Sigmoid colon (tissue), 7 donors: ENCODE results near the gene EFNA5. TPM values are rescaled to one million over a fixed set of nuclear protein-coding genes. Genes with fewer than 3 reads are reported as not detected.

Experiments used
- DNase-seq: peaks from one replicate; pipeline ENCODE4 v3.0.0-alpha.2; 2019
- H3K27ac ChIP-seq, 4 donors: fragments of 200-600 bp; sonication (generic); one replicate each; pipeline ENCODE4 v1.5.1; 2016 to 2019; ENCODE audit warnings: mild to moderate bottlenecking in 1 of 4
- H3K27me3 ChIP-seq, 3 donors: fragments of 200-600 bp; sonication (generic); one replicate each; pipeline ENCODE4 v1.5.1; 2019; ENCODE audit warnings: mild to moderate bottlenecking in 1 of 3
- H3K36me3 ChIP-seq, 4 donors: fragments of 200-600 bp; sonication (generic); one replicate each; pipeline ENCODE4 v1.5.1; 2016 to 2019
- H3K4me1 ChIP-seq, 4 donors: fragments of 200-600 bp; sonication (generic); one replicate each; pipeline ENCODE4 v1.5.1; 2017 to 2019
- H3K4me3 ChIP-seq, 4 donors: fragments of 200-600 bp; sonication (generic); one replicate each; pipeline ENCODE4 v1.5.1; 2017 to 2019; ENCODE audit warnings: mild to moderate bottlenecking in 2 of 4, moderate library complexity in 1 of 4
- H3K9me3 ChIP-seq, 4 donors: fragments of 200-600 bp in 3 of 4; sonication (generic) in 3 of 4; one replicate each; pipeline versions ENCODE4 v1.5.1 to v1.6.1; 2013 to 2019
- EP300 ChIP-seq, 4 donors: sonication (generic); formaldehyde crosslinking; IDR thresholded peaks; one replicate each; pipeline ENCODE4 v1.6.1; 2017; ENCODE audit warnings: antibody characterized with exemption in 4 of 4
- POLR2A ChIP-seq, 2 donors: fragments of 450-650 bp; IDR thresholded peaks; one replicate each; pipeline ENCODE4 v1.6.1; 2016; ENCODE audit warnings: antibody characterized with exemption in 2 of 2, mild to moderate bottlenecking in 2 of 2, moderate library complexity in 2 of 2
- POLR2AphosphoS5 ChIP-seq, 4 donors: sonication (generic); formaldehyde crosslinking; IDR thresholded peaks; one replicate each; pipeline ENCODE4 v1.6.1; 2017; ENCODE audit warnings: antibody characterized with exemption in 4 of 4
- WGBS, 2 donors: extraction: QIAGEN DNeasy Blood & Tissue Kit; methylation state at CpG; one replicate each; pipeline ENCODE4 v1.1.7; 2013; 5-methylcytosine and 5-hydroxymethylcytosine counted together
- intact Hi-C: fragments of 100-400 bp; cut with DNase I; formaldehyde crosslinking; loops from one replicate; pipeline ENCODE4 v1.15.1; 2023
- polyA plus RNA-seq, 3 donors: library from polyadenylated mRNA; stranded (reverse); fragments of 200-250 nt; gene quantifications; one replicate each; pipeline ENCODE4 v1.2.3, GENCODE V29; 2013
- total RNA-seq, 4 donors: library from RNA; depleted of rRNA; stranded (reverse); fragments of >200 nt; gene quantifications; one replicate each; pipeline ENCODE4 v1.1.0, GENCODE V29; 2016
- TF ChIP-seq, protein P1 (sequence below), 4 experiments: fragments of 450-650 bp in 3 of 4; fragments of 200-600 bp in 1 of 4; IDR thresholded peaks; one replicate each; pipeline ENCODE4 v1.5.1; 2016 to 2019; ENCODE audit warnings: antibody characterized with exemption in 4 of 4, mild to moderate bottlenecking in 3 of 4, moderate library complexity in 2 of 4
- donor health status: healthy with polysubstance abuse.
- donor health status: Bipolar disorder and iron deficiency.
- donor health status: healthy.

EFNA5 gene
- total and polyA plus RNA-seq, 7 donors, result 0.60 to 10.8 (median 6.8) TPM

DNA sequence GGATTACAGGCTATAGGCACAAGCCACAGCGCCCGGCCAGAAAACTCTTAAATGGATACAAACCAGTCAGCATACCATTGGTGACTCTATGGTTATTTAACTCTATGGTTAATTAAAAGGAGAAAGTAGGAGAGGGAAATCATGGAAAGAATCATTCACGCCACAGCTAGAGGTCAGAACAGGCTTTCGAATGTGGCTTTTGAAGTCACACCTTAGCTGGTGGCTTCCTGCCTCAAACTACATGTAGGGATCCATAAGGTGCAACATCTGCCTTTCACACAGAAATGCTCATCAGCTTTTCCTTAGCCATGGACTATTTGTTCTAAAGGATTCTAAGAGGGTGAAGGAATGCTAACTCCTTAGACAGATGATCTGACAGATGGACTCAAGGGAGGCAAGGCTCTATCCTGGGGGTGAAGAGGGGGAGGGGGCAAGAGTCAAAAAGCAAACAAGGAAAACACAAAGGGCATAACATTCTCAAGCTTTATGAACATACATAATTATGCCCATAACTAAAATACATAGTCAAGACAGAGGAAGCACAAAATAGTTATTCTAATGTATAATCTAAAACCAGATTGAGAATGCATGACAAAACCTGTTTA lies 130.9 kb downstream of the EFNA5 start:
- no peaks in the 10 kb centered on the region for H3K27me3 ChIP-seq
- peaks cover 0 to 34% (median 28%) of the 10 kb centered on the region in 4 donors for H3K4me1 ChIP-seq
- H3K36me3 ChIP-seq, result no peaks in the 10 kb centered on the region
- DNase-seq, result no peak
- TF ChIP-seq POLR2AphosphoS5 (IDR thresholded peaks at IDR 0.05), result no peak
- TF ChIP-seq, protein P1, sequence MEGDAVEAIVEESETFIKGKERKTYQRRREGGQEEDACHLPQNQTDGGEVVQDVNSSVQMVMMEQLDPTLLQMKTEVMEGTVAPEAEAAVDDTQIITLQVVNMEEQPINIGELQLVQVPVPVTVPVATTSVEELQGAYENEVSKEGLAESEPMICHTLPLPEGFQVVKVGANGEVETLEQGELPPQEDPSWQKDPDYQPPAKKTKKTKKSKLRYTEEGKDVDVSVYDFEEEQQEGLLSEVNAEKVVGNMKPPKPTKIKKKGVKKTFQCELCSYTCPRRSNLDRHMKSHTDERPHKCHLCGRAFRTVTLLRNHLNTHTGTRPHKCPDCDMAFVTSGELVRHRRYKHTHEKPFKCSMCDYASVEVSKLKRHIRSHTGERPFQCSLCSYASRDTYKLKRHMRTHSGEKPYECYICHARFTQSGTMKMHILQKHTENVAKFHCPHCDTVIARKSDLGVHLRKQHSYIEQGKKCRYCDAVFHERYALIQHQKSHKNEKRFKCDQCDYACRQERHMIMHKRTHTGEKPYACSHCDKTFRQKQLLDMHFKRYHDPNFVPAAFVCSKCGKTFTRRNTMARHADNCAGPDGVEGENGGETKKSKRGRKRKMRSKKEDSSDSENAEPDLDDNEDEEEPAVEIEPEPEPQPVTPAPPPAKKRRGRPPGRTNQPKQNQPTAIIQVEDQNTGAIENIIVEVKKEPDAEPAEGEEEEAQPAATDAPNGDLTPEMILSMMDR (IDR thresholded peaks at IDR 0.05), result no peak
- TF ChIP-seq EP300 (IDR thresholded peaks at IDR 0.05), result no peak
- no peak for TF ChIP-seq POLR2A (IDR thresholded peaks at IDR 0.05)
- H3K9me3 ChIP-seq, result no peaks in the 10 kb centered on the region
- WGBS, 2 donors, result 91 to 93% methylated on average over 4 of the region's 4 CpGs
- H3K4me3 ChIP-seq, result no peak overlapping the region
- intact Hi-C loops, result no loop called here
- peak overlapping the region in 3 of 4 donors; percentile 10 to 50 (median 43) for H3K27ac ChIP-seq

DNA sequence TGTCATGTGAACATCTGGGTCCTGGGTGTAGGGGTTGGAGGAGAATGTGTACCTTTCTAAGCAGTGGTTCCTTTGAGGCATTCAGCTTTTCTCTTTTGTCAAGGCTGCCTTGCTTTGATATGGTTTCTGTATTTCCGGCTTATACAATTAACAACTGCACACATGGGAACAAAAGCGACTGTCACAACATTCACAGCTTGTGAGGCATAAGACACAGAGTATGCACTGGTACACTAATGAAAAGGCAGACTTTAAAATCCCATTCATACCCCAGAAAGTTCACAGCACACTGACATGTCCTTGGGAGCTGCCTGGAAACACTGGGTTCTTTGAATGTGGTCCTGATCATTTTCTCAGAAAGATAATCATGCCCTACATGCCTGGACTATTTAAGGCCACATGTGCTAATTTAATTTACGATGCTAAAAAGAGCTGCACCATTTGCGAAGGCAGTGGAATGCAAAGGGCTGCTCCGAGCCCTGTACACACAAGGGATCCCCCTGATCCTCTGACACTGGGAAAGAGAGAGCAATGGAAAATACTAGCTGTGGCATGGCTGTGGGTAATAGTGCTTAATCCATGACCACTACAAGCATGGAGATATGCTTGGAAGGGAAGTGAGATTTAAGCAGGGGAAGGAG lies 131.8 kb downstream of the EFNA5 start:
- no peak for DNase-seq
- H3K4me1 ChIP-seq, result peaks cover 0 to 31% (median 24%) of the 10 kb centered on the region in 4 donors
- 79 to 92% methylated on average over 5 of the region's 5 CpGs for WGBS, 2 donors

DNA sequence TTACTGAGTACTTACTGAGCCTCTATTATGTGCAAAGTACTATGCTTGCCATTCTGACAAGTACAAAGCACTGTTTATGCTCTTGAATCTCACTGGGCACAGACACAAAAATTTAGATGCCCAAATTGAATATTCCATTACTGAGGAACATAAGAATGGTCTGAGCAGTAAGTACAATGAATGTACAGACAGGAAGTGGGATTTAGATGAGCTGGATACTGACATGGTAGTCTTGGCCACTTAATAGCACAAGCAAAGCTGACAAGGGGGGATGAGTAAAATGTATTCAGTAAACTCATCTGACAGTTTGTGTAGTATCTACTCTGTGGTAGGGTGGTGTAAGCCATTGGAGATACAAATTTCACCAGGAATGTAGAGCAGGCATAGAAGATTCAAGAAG lies 132.4 kb downstream of the EFNA5 start:
- no peaks in the 10 kb centered on the region for H3K9me3 ChIP-seq
- peak overlapping the region in 3 of 4 donors; percentile 10 to 50 (median 43) for H3K27ac ChIP-seq
- TF ChIP-seq EP300 (IDR thresholded peaks at IDR 0.05), result no peak
- DNase-seq, result no peak
- H3K27me3 ChIP-seq, result no peaks in the 10 kb centered on the region
- H3K4me3 ChIP-seq, result no peak overlapping the region
- H3K36me3 ChIP-seq, result no peaks in the 10 kb centered on the region
- intact Hi-C loops, result no loop called here
- H3K4me1 ChIP-seq, result peaks cover 0 to 29% (median 18%) of the 10 kb centered on the region in 4 donors

More for the DNA sequence above, 131.8 kb downstream of the EFNA5 start:
- TF ChIP-seq EP300 (IDR thresholded peaks at IDR 0.05) (no peak), POLR2AphosphoS5 (IDR thresholded peaks at IDR 0.05) (peak in 1 of 4 donors; percentile 29)
- Histone ChIP-seq H3K9me3 (no peaks in the 10 kb centered on the region), H3K27me3 (no peaks in the 10 kb centered on the region), H3K27ac (peak overlapping the region in 3 of 4 donors; percentile 10 to 50 (median 43)), H3K4me3 (no peak overlapping the region), H3K36me3 (no peaks in the 10 kb centered on the region)
- intact Hi-C loops, result no loop called here

DNA sequence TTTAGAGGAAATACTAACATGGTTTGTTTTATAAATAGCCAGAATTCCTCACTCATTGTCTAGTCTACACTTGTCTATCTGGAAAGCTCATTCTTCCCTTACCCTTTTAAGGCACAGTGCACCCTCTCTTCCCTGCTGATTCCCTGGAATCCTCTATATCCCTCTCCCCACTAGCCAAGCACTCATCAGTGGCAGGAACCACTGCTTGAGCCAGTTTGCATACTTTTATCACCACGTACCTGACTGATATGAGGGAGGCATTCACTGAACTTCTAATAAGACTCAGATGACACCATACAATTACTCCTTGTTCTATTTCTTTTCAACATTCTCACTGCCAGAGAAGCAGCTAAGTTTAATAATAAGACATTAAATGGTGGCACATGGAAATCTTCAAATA lies 134.9 kb downstream of the EFNA5 start:
- DNase-seq, result no peak
- 86 to 90% methylated on average over 1 of the region's 1 CpG for WGBS, 2 donors

DNA sequence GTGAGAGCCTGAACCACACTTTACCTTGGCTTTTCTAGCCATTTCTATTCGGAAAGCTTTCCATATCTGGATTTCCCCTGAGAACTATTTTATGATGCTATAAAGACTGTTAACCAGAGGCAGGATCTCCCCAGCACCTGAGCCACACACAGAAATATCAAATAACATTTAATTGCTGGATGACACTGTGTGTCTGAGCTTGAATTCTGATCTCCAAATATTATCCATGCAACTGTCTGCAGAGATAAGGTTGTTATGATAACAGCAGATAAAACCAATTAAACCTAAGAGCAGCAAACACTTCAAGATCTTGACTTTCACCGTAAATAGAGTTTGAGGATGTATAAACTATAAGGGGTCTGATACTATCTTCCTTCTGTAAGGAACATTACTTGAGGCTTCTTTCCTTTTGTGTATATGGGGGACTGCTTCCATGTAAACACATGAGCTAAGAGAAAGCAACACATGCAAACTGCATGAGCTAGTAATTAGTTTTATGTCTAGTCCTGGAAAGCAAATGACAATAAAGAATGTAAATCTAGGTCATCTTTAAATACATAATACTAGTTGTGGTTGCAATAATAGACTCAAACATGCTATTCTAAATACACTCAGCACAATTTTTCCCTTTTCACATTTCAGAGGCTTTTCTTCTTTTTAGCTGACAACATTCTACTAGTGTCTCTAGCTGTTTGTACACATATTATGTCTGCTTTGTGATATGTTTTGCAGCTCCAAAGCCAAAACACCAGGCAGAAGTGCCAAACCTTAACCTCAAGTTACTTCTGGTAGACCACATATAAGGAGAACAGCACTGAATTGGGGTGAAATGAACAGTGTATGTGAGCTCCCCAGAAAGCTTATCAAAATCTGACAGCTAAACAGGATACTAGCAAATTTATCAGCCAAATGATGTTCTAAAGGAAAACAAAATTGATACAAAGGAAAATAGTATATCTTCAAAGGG lies 136.5 kb downstream of the EFNA5 start:
- 29 to 54% methylated on average over 2 of the region's 2 CpGs for WGBS, 2 donors
- no peak for DNase-seq
- H3K4me1 ChIP-seq, result peaks cover 0 to 15% (median 2%) of the 10 kb centered on the region in 4 donors

More for the DNA sequence above, 134.9 kb downstream of the EFNA5 start:
- H3K4me3 ChIP-seq, result no peak overlapping the region
- no peak overlapping the region for H3K27ac ChIP-seq
- TF ChIP-seq, protein P1 (IDR thresholded peaks at IDR 0.05), result no peak
- TF ChIP-seq POLR2AphosphoS5 (IDR thresholded peaks at IDR 0.05) (no peak), EP300 (IDR thresholded peaks at IDR 0.05) (no peak), POLR2A (IDR thresholded peaks at IDR 0.05) (no peak)
- no peaks in the 10 kb centered on the region for H3K36me3 ChIP-seq
- peaks cover 0 to 19% (median 2%) of the 10 kb centered on the region in 4 donors for H3K4me1 ChIP-seq
- intact Hi-C loops, result no loop called here
- H3K9me3 ChIP-seq, result no peaks in the 10 kb centered on the region
- H3K27me3 ChIP-seq, result no peaks in the 10 kb centered on the region

More for the DNA sequence above, 136.5 kb downstream of the EFNA5 start:
- Histone ChIP-seq H3K27ac (no peak overlapping the region), H3K4me3 (no peak overlapping the region), H3K27me3 (no peaks in the 10 kb centered on the region), H3K36me3 (no peaks in the 10 kb centered on the region), H3K9me3 (no peaks in the 10 kb centered on the region)
- no peak for TF ChIP-seq POLR2A (IDR thresholded peaks at IDR 0.05)
- no peak for TF ChIP-seq EP300 (IDR thresholded peaks at IDR 0.05)
- TF ChIP-seq, protein P1 (IDR thresholded peaks at IDR 0.05), result no peak
- TF ChIP-seq POLR2AphosphoS5 (IDR thresholded peaks at IDR 0.05), result no peak
- intact Hi-C loops, result no loop called here
